Tibial nerve (tissue), 4 donors: ENCODE data around the gene CA5A. TPM values are rescaled to one million over a fixed set of nuclear protein-coding genes. Genes with fewer than 3 reads are reported as not detected.

Experiments
- DNase-seq, 2 donors: peaks; one replicate each; pipeline ENCODE4 v3.0.0-alpha.2; 2019; ENCODE audit warnings: low spot score in 2 of 2
- H3K27ac ChIP-seq, 4 donors: fragments of 200-600 bp; sonication (generic) in 3 of 4; one replicate each; pipeline ENCODE4 v1.5.1; 2017 to 2019; ENCODE audit warnings: mild to moderate bottlenecking in 1 of 4
- H3K27me3 ChIP-seq, 2 donors: fragments of 200-600 bp; sonication (generic) in 1 of 2; one replicate each; pipeline versions ENCODE4 v1.5.1 to v1.6.0; 2017 to 2019
- H3K36me3 ChIP-seq, 3 donors: fragments of 200-600 bp; sonication (generic); one replicate each; pipeline ENCODE4 v1.5.1; 2018 to 2019
- H3K4me1 ChIP-seq, 4 donors: fragments of 200-600 bp; sonication (generic) in 3 of 4; one replicate each; pipeline ENCODE4 v1.5.1; 2017 to 2019
- H3K4me3 ChIP-seq, 4 donors: fragments of 200-600 bp; sonication (generic) in 3 of 4; one replicate each; pipeline ENCODE4 v1.5.1; 2017 to 2019; ENCODE audit warnings: mild to moderate bottlenecking in 1 of 4, moderate library complexity in 1 of 4
- H3K9me3 ChIP-seq, 4 donors: fragments of 200-600 bp; sonication (generic) in 3 of 4; one replicate each; pipeline ENCODE4 v1.5.1; 2017 to 2019
- EP300 ChIP-seq, 2 donors: sonication (generic); formaldehyde crosslinking; IDR thresholded peaks; one replicate each; pipeline ENCODE4 v1.6.1; 2017; ENCODE audit warnings: antibody characterized with exemption in 2 of 2, mild to moderate bottlenecking in 1 of 2
- POLR2A ChIP-seq, 2 donors: fragments of 450-650 bp; IDR thresholded peaks; one replicate each; pipeline ENCODE4 v1.6.1; 2017; ENCODE audit warnings: antibody characterized with exemption in 2 of 2, mild to moderate bottlenecking in 2 of 2, moderate library complexity in 2 of 2
- WGBS, 2 donors: methylation state at CpG; one replicate each; pipeline ENCODE4 v1.1.5; 2018; 5-methylcytosine and 5-hydroxymethylcytosine counted together
- total RNA-seq, 4 donors: library from RNA; depleted of rRNA; stranded (reverse); fragments of >200 nt; gene quantifications; one replicate each; pipeline ENCODE4 v1.1.0, GENCODE V29; 2016
- TF ChIP-seq, protein P1 (sequence below), 5 experiments: fragments of 200-600 bp in 3 of 5; fragments of 450-650 bp in 2 of 5; sonication (generic) in 3 of 5; IDR thresholded peaks; one replicate each; pipeline ENCODE4 v1.5.1; 2016 to 2019; ENCODE audit warnings: antibody characterized with exemption in 5 of 5, mild to moderate bottlenecking in 3 of 5, moderate library complexity in 2 of 5

Gene CA5A
- total RNA-seq, 4 donors from 2014 or later: not detected

DNA sequence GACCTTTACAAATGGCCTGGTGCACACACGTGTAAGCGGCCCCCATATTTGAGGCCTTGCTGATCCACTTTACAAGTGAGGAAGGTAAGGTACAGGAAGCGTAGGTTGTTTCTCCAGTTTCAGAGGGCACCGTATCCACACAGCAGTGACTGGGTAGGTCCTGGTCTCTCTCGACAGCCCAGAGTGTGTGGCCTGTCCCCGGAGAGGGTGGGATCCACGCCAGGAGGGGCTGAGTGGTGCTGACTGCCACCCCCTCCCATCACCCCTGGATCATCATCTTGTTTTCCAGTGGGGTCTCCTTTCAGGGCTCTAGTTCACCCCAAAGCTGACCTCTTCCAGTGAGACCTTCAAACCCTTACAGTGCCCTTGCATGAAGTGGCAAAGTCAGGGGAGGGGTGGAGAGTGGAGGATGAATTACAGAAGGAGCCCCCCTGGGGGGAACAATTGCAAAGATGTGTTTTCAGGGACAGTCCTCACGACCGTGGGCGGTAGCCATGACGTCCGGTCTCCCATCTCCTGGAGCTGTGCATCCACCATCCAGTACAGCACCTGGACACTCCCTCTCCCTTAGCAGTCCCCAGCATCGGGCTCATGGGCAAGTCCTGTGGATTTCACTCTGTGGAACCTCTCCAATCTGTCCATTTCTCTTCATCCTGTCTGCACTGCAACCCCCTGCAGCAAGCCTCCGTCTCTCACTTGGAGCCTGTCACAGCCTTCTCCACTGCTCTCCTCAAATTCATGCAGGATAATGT, 10.4 kb upstream of the CA5A start:
- Histone ChIP-seq H3K27me3 (no peaks in the 10 kb centered on the region), H3K36me3 (no peaks in the 10 kb centered on the region), H3K4me3 (no peak overlapping the region), H3K27ac (no peak overlapping the region), H3K4me1 (peaks cover 0 to 16% (median 4%) of the 10 kb centered on the region in 4 donors), H3K9me3 (no peaks in the 10 kb centered on the region)
- no peak for DNase-seq
- WGBS, 2 donors: 81 to 83% methylated on average over 14 of the region's 14 CpGs
- no peak for TF ChIP-seq POLR2A (IDR thresholded peaks at IDR 0.05)
- no peak for TF ChIP-seq EP300 (IDR thresholded peaks at IDR 0.05)
- TF ChIP-seq, protein P1, sequence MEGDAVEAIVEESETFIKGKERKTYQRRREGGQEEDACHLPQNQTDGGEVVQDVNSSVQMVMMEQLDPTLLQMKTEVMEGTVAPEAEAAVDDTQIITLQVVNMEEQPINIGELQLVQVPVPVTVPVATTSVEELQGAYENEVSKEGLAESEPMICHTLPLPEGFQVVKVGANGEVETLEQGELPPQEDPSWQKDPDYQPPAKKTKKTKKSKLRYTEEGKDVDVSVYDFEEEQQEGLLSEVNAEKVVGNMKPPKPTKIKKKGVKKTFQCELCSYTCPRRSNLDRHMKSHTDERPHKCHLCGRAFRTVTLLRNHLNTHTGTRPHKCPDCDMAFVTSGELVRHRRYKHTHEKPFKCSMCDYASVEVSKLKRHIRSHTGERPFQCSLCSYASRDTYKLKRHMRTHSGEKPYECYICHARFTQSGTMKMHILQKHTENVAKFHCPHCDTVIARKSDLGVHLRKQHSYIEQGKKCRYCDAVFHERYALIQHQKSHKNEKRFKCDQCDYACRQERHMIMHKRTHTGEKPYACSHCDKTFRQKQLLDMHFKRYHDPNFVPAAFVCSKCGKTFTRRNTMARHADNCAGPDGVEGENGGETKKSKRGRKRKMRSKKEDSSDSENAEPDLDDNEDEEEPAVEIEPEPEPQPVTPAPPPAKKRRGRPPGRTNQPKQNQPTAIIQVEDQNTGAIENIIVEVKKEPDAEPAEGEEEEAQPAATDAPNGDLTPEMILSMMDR (IDR thresholded peaks at IDR 0.05): no peak

DNA sequence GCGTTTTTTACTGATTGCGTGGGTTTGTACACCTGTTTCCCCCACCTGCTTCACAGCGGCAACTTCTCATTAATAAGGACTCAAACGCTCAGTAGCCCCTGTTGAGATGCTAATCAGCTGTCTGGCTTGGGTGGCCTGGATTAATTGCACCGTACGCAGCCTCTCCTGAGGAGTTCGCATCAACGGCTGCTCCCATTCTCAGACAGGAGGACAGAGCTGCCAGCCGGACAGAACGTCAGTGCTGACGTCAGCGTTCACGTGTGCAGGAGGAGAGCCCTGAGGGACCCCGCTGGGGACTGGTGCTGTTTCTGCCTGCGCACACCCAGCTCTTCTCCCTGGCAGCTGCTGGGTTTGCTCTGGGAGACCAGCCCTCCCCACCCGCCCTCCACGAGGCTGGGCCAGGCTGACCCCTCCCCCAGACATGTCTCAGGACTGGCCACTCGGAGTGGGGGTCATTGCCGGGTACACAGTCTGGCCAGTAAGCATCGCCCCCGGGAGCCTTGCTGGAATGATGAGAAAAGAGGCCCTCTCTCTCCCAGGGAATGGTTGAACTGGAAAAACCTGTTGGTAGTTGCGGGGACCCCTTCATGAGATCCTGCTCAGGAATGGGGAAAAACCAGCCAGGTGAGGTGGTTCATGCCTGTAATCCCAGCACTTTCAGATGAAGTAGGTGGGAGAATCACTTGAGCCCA, 9.2 kb upstream of the CA5A start:
- TF ChIP-seq, protein P1 (IDR thresholded peaks at IDR 0.05): no peak
- TF ChIP-seq POLR2A (IDR thresholded peaks at IDR 0.05): peak in 1 of 2 donors; percentile 33
- TF ChIP-seq EP300 (IDR thresholded peaks at IDR 0.05): peak in 1 of 2 donors; percentile 60
- peak; percentile 41 to 51 for DNase-seq
- Histone ChIP-seq H3K27me3 (no peaks in the 10 kb centered on the region), H3K36me3 (no peaks in the 10 kb centered on the region), H3K4me3 (peak overlapping the region in 3 of 4 donors; percentile 30 to 39 (median 37)), H3K4me1 (peaks cover 0 to 14% (median 4%) of the 10 kb centered on the region in 4 donors), H3K9me3 (no peaks in the 10 kb centered on the region), H3K27ac (peak overlapping the region in 3 of 4 donors; percentile 57 to 67 (median 64))
- WGBS, 2 donors: 12 to 21% methylated on average over 15 to 21 of the region's 22 CpGs

DNA sequence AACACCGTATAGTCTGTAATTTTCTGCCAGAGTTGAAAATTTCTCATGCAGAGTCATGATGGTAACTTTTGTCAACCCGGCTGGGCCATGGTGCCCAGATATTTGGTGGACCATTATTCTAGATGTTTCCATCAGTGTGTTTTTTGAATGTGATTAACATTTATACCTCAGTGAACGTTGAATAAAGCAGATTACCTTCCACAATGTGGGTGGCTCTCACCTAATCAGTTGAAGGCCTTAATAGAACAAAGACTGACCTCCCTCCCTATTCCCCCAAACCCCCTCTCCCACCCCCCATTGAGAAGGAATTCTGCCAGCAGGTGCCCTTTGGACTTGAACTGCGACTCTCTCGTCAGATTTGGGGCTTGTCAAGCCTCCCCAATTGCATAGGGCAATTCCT, 6.4 kb upstream of the CA5A start:
- Histone ChIP-seq H3K4me3 (no peak overlapping the region), H3K36me3 (no peaks in the 10 kb centered on the region), H3K27me3 (no peaks in the 10 kb centered on the region), H3K27ac (no peak overlapping the region), H3K4me1 (peaks cover 0 to 9% (median 4%) of the 10 kb centered on the region in 4 donors), H3K9me3 (no peaks in the 10 kb centered on the region)
- TF ChIP-seq, protein P1 (IDR thresholded peaks at IDR 0.05): no peak
- TF ChIP-seq POLR2A (IDR thresholded peaks at IDR 0.05) (no peak), EP300 (IDR thresholded peaks at IDR 0.05) (no peak)
- 73 to 76% methylated on average over 5 of the region's 5 CpGs for WGBS, 2 donors
- DNase-seq: no peak

DNA sequence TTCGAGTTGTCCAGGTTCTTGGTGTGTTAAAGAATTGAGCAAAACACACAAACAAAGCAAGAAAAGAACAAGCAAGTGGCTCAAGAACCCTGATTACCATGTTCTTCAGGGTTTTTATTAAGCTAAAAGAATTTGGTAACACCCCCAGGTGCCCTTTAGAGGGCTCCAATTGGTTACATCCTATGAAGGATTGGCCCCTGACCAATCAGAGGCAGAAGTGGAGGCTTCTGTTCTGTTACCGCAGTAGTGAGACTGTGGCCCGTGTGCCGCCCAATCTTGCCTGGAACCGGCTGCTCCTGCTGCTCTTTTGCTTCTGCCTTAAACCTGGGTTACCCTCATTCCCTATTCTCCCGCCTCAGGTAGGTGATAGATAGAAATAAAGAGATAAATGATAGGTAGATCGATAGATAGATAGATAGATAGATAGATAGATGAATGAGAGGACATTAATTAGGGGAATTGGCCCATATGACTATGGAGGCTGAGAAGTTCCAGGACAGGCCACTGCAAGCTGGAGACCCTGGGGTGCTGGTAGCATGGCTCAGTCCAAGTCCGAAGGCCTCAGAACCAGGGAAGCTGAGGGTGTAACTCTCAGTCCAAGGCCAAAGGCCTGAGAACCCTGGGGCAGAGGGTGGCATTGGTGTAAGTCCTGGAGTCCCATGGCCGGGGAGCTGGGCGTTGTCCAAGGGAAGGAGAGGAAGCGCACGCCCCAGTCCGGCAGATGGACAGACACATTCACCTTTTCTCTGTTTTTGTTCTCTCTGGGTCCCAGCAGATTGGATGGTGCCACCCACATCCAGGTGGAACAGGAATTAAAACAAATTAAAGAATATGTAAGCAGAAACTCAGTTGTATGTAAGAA, 3.5 kb upstream of the CA5A start:
- H3K27ac ChIP-seq: no peak overlapping the region
- no peak for TF ChIP-seq EP300 (IDR thresholded peaks at IDR 0.05)
- TF ChIP-seq, protein P1 (IDR thresholded peaks at IDR 0.05): no peak
- TF ChIP-seq POLR2A (IDR thresholded peaks at IDR 0.05): no peak
- H3K9me3 ChIP-seq: no peaks in the 10 kb centered on the region
- no peaks in the 10 kb centered on the region for H3K27me3 ChIP-seq
- H3K4me3 ChIP-seq: no peak overlapping the region
- no peaks in the 10 kb centered on the region for H3K36me3 ChIP-seq
- no peak for DNase-seq
- WGBS, 2 donors: 88 to 90% methylated on average over 13 of the region's 13 CpGs
- no peaks in the 10 kb centered on the region for H3K4me1 ChIP-seq
